Measurements from ENCODE around the gene ADAM12.

DNA sequence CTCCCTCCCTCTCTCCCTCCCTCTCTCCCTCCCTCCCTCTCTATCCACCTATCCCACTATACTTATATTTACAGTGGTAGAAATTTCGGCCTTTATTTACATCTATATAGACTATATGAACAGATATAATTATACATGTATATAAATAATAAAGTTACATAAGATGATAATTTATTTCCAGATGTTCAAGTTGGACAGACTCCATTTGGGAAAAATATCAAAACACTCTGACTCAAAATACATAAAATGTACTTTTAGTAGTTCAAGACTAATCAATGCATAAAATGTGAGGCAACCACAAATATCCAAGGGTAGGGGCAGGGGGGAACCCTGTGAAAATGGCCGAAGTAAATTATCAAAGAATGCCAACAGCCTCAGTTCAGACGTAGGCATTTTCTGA is 288.9 kb downstream of the ADAM12 start:
- TF ChIP-seq, protein P1, sequence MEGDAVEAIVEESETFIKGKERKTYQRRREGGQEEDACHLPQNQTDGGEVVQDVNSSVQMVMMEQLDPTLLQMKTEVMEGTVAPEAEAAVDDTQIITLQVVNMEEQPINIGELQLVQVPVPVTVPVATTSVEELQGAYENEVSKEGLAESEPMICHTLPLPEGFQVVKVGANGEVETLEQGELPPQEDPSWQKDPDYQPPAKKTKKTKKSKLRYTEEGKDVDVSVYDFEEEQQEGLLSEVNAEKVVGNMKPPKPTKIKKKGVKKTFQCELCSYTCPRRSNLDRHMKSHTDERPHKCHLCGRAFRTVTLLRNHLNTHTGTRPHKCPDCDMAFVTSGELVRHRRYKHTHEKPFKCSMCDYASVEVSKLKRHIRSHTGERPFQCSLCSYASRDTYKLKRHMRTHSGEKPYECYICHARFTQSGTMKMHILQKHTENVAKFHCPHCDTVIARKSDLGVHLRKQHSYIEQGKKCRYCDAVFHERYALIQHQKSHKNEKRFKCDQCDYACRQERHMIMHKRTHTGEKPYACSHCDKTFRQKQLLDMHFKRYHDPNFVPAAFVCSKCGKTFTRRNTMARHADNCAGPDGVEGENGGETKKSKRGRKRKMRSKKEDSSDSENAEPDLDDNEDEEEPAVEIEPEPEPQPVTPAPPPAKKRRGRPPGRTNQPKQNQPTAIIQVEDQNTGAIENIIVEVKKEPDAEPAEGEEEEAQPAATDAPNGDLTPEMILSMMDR (IDR thresholded peaks at IDR 0.05; ENCODE audit: insufficient read depth, low read depth, low read length), result no peak
- no peak for TF ChIP-seq EZH2 (IDR thresholded peaks at IDR 0.05; ENCODE audit: insufficient read depth, low read length)

Data from astrocyte (in vitro differentiated cells and primary cell).